Common myeloid progenitor, CD34-positive (primary cell): ENCODE data around the gene GRAP2.

Experiments
- CTCF ChIA-PET: fragments of 350-600 bp; sonication (Branson Sonifier 250); formaldehyde crosslinking; loops from one replicate; lab custom pipeline; 2021; ENCODE audit warnings: antibody characterized with exemption; lab: Charles Lee
- POLR2A ChIA-PET: fragments of 350-600 bp; sonication (Branson Sonifier 250); formaldehyde crosslinking; loops from one replicate; lab custom pipeline; 2021; ENCODE audit warnings: antibody characterized with exemption; lab: Charles Lee
- DNase-seq, 3 donors: peaks; one replicate each; pipeline versions ENCODE4 v3.0.0 to v3.0.0-alpha.2; 2013
- H3K27ac ChIP-seq, 2 experiments: 1 replicate in 1 of 2; 2 replicates in 1 of 2; pipeline ENCODE4 v1.7.0; 2013; ENCODE audit warnings: inconsistent platforms in 2 of 2, low read length in 2 of 2, mild to moderate bottlenecking in 2 of 2, low read depth in 1 of 2, moderate library complexity in 1 of 2; ENCODE audit not compliant: severe bottlenecking in 2 of 2, insufficient read depth in 1 of 2, poor library complexity in 1 of 2
- H3K27me3 ChIP-seq, 5 experiments: replicated peaks in 2 of 5; 1 replicate in 3 of 5; 2 replicates in 2 of 5; pipeline versions ENCODE4 v1.6.1 to v1.7.0; 2013; ENCODE audit warnings: low read length in 4 of 5, mild to moderate bottlenecking in 2 of 5, moderate library complexity in 2 of 5, inconsistent platforms in 1 of 5; ENCODE audit not compliant: insufficient read depth in 5 of 5, control insufficient read depth in 4 of 5
- H3K36me3 ChIP-seq, 4 experiments: 1 replicate in 2 of 4; 2 replicates in 2 of 4; pipeline versions ENCODE4 v1.6.1 to v1.7.0; 2013; ENCODE audit warnings: low read length in 3 of 4, control low read depth in 1 of 4, mild to moderate bottlenecking in 1 of 4; ENCODE audit not compliant: control insufficient read depth in 4 of 4, insufficient read depth in 4 of 4
- H3K4me1 ChIP-seq, 4 experiments: 1 replicate in 3 of 4; 2 replicates in 1 of 4; pipeline versions ENCODE4 v1.6.1 to v1.7.1; 2013; ENCODE audit warnings: low read length in 3 of 4, mild to moderate bottlenecking in 3 of 4, control low read depth in 1 of 4, inconsistent platforms in 1 of 4, moderate library complexity in 1 of 4; ENCODE audit not compliant: control insufficient read depth in 4 of 4, insufficient read depth in 4 of 4; ENCODE audit errors: control extremely low read depth in 1 of 4
- H3K4me3 ChIP-seq, 7 experiments: 1 replicate in 4 of 7; 2 replicates in 3 of 7; pipeline versions ENCODE4 v1.5.1 to v1.7.0; 2013; ENCODE audit warnings: mild to moderate bottlenecking in 7 of 7, low read length in 6 of 7, moderate library complexity in 6 of 7, inconsistent platforms in 2 of 7, low read depth in 2 of 7, control low read depth in 1 of 7; ENCODE audit not compliant: insufficient read depth in 4 of 7, control insufficient read depth in 1 of 7; ENCODE audit errors: extremely low read depth in 1 of 7
- H3K9me3 ChIP-seq, 5 experiments: 1 replicate in 4 of 5; 2 replicates in 1 of 5; pipeline versions ENCODE4 v1.6.1 to v1.7.1; 2013; ENCODE audit warnings: low read length in 4 of 5, mild to moderate bottlenecking in 2 of 5, inconsistent platforms in 1 of 5, low read depth in 1 of 5, moderate library complexity in 1 of 5; ENCODE audit not compliant: control insufficient read depth in 4 of 5, insufficient read depth in 2 of 5; ENCODE audit errors: control extremely low read depth in 1 of 5
- WGBS: methylation state at CpG from one replicate; pipeline ENCODE4 v1.1.5; 2013; ENCODE audit not compliant: insufficient coverage; 5-methylcytosine and 5-hydroxymethylcytosine counted together

Gene GRAP2

DNA sequence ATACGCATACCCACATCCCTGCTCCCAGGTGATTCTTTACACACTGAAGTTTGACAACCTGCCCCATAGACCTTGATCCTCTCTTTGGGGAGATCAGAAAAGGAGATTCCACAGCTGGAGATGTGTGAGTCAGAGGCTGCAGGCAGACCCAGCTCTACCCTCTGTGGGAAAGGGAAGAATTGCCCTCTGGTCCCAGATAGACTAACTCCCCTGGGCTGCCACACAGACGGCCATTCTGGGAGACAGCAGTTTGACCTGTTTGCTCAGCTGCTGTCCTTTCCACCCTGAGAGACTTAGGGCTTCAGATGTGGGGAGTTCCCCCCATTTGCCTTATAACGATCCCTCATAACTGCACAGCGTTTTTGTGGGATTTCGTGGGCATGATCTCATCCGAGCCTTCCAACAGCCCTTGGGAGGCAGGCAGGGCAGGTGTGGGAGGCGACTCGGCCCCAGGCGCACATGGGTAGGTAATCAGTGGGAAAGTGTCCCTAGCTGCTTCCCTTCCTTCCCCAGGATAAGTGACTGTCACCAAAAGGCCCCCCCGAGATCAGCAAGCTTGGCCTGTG, 107.9 kb downstream of the GRAP2 start:
- DNase-seq: no peak
- Histone ChIP-seq H3K27me3 (peaks cover 0 to 69% (median 25%) of the 10 kb centered on the region in 5 experiments), H3K27ac (no peak overlapping the region), H3K36me3 (no peaks in the 10 kb centered on the region), H3K9me3 (no peaks in the 10 kb centered on the region), H3K4me3 (no peak overlapping the region), H3K4me1 (no peaks in the 10 kb centered on the region)
- 82% methylated on average over 3 of the region's 10 CpGs for WGBS
- CTCF ChIA-PET: interaction anchor here (1.2 to 3.7 kb wide), 4 partner anchors 8 to 26 kb away, joined by 3 to 19 read pairs (median 4); no protein-coding TSS in a partner anchor
- POLR2A ChIA-PET: interaction anchor here (1.1 to 1.6 kb wide), 2 partner anchors 15 to 16 kb away, joined by 4 read pairs; no protein-coding TSS in a partner anchor

DNA sequence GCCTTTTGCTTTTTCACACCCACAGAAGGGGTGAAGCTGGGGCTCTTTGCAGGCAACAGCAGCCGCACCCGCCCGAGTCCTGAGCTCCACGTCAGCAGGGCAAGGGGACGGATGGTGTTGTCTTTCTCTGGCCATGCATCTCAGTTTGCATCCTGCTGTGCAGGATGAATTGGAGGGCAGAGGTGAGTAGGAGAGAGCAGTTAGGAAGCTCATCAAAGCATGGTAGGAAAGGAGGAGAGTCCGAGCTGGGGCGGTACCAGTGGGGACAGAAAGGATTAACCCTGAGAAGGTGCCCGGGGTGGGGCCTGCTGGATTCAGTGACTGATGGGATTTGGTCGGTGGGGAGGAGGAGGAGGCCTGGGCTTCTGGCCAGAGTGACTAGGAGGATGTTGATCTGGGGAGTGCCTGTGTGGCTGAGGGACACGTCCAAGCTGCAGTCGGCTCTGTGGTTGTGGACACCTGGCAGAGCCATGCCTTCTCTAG, 108.4 kb downstream of the GRAP2 start:
- ChIA-PET CTCF (interaction anchor here (1.2 to 3.7 kb wide), 4 partner anchors 9 to 26 kb away, joined by 3 to 19 read pairs (median 4); no protein-coding TSS in a partner anchor), POLR2A (interaction anchor here (1.1 to 1.6 kb wide), 2 partner anchors 15 kb away, joined by 4 read pairs; no protein-coding TSS in a partner anchor)
- Histone ChIP-seq H3K27ac (no peak overlapping the region), H3K4me3 (no peak overlapping the region), H3K4me1 (no peaks in the 10 kb centered on the region), H3K9me3 (no peaks in the 10 kb centered on the region), H3K27me3 (peaks cover 0 to 67% (median 25%) of the 10 kb centered on the region in 5 experiments), H3K36me3 (no peaks in the 10 kb centered on the region)
- 28% methylated on average over 10 of the region's 11 CpGs for WGBS
- DNase-seq: no peak

DNA sequence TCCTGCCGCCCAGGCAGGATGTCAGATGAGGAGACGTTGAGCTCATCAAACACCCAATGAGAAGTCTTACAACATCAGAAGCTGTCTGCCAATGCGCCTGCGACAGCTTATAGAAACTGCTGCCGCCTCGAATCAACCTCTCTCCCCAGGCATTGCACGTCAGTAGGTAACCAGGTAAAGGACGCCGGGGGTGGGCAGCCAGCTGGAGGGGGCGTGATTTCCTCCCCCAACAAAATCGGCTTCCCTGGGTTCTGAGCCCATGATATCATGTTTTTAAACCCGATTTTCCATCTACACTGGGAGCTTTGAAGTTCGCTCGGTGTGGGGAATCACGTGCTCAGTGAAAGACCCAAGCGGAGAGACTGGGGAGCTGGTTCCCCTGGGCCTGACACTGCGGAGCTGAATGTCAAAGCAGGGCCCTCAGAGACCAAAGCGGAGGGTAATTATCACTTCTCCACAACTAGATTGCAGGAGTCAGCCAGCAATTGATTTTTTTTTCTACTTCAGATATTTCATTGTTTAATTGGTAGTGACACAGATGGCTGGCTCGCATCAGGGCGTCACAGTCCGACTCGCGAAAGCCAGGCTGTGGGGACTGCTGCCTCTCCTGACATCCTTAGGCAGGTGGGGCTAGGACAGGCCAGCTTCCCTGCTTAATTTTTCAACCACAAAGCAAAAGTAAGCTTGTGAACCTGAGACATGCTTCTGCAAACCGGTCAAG, 109.2 kb downstream of the GRAP2 start:
- H3K4me3 ChIP-seq: no peak overlapping the region
- DNase-seq: no peak
- POLR2A ChIA-PET: interaction anchor here (1.1 to 1.6 kb wide), 2 partner anchors 15 to 16 kb away, joined by 4 read pairs; no protein-coding TSS in a partner anchor

DNA sequence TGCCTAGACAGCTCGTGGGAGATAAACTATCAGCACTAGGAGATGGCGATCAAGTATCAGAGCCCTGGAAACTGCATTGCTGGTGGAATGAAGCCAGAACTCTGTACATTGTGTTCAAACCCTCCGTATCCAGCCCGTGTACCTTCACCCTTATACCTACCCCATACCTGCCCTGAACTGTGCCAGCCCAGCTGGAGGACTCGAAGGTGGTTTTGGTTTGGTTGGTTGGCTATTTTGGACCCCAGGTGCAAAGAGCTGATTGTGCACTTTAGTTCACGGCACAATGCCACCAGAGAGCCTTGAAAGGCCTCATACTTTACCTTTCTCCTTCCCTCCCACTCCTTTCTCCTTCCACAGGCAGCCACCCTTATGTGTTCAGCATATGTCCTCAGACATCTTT, 109.9 kb downstream of the GRAP2 start:
- no peaks in the 10 kb centered on the region for H3K4me1 ChIP-seq
- no peak overlapping the region for H3K27ac ChIP-seq
- H3K9me3 ChIP-seq: no peaks in the 10 kb centered on the region
- ChIA-PET CTCF (interaction anchor here (1.2 to 3.7 kb wide), 2 partner anchors 14 to 16 kb away, joined by 3 to 19 read pairs; no protein-coding TSS in a partner anchor), POLR2A (interaction anchor here (0.6 to 1.6 kb wide), 2 partner anchors 17 to 115 kb away, joined by 4 read pairs; no protein-coding TSS in a partner anchor)
- H3K4me3 ChIP-seq: no peak overlapping the region
- H3K36me3 ChIP-seq: no peaks in the 10 kb centered on the region
- WGBS: 100% methylated on average over 1 of the region's 6 CpGs
- H3K27me3 ChIP-seq: peaks cover 0 to 59% (median 25%) of the 10 kb centered on the region in 5 experiments
- DNase-seq: no peak

More for the DNA sequence above, 109.2 kb downstream of the GRAP2 start:
- Histone ChIP-seq H3K9me3 (no peaks in the 10 kb centered on the region), H3K36me3 (no peaks in the 10 kb centered on the region), H3K27me3 (peaks cover 0 to 62% (median 26%) of the 10 kb centered on the region in 5 experiments), H3K4me1 (no peaks in the 10 kb centered on the region), H3K27ac (no peak overlapping the region)
- WGBS: 43% methylated on average over 23 of the region's 24 CpGs
- CTCF ChIA-PET: interaction anchor here (1.2 to 3.7 kb wide), 4 partner anchors 10 to 25 kb away, joined by 3 to 19 read pairs (median 4); no protein-coding TSS in a partner anchor

DNA sequence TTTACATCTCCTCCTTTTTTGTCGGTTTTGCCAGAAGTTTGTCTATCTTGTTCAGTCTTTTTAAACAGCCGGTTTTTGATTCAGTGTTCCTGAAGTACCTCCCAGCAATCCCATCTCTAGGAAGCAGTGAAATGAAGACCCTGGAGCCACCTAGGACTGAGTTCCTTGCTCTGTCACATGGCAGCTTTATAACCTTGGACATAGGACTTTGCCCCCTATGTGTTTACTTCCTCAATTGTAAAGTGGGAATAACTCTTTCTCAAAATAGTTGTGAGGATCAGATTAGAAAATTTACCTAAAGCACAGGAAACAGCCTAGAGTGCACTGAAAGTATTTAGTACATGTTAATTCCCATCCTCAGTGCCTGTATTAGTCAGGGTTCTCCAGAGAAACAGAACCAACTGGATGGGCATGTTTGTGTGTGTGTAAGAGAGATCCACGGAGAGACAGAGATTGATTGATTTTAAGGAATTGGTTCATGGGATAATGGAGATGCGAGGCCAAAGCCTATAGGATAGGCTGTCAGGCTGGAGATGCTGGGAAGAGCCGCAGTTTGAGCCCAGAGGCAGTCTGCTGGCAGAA, 113.9 kb downstream of the GRAP2 start:
- CTCF ChIA-PET: no interaction called here
- 100% methylated on average over 4 of the region's 5 CpGs for whole genome bisulfite sequencing
- peaks cover 0 to 27% (median 19%) of the 10 kb centered on the region in 5 experiments for H3K27me3 ChIP-seq

DNA sequence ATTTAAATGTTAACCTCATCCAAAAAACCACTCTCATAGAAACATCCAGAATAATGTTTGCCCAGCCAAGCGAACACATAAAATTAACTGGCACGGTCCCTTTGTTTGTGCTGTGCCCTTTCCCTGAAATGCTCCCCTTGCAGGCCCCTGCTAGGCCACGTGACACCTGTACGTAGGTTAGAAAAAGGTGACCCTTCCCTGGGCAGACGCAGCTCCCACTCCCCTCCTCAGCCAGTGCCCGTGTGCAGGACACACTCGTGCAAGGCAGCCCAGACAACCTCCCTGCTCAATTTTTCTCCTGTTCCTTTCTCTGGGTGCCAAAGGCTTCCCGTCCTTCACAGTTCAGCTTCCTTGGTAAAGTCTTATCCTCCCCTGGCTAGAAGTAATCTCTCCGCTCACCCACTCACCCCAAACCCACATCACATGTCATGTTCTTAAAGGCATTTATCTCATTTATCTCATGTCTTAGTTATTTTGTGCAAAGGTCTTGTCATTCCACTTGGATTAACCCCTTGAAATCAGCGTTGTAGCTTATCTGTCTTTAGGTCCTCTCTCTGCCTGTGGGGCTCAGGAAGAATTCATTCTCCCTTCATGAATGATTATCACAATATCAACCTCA, 114.6 kb downstream of the GRAP2 start:
- ChIA-PET CTCF (no interaction called here), POLR2A (no interaction called here)
- no peaks in the 10 kb centered on the region for H3K9me3 ChIP-seq
- no peaks in the 10 kb centered on the region for H3K36me3 ChIP-seq
- no peak overlapping the region for H3K4me3 ChIP-seq
- no peaks in the 10 kb centered on the region for H3K4me1 ChIP-seq
- 96% methylated on average over 7 of the region's 10 CpGs for WGBS
- no peak overlapping the region for H3K27ac ChIP-seq
- DNase-seq: no peak
- H3K27me3 ChIP-seq: peaks cover 0 to 20% (median 13%) of the 10 kb centered on the region in 5 experiments

More for the DNA sequence above, 113.9 kb downstream of the GRAP2 start:
- POLR2A ChIA-PET: no interaction called here
- Histone ChIP-seq H3K4me3 (no peak overlapping the region), H3K27ac (no peak overlapping the region), H3K9me3 (no peaks in the 10 kb centered on the region), H3K4me1 (no peaks in the 10 kb centered on the region), H3K36me3 (no peaks in the 10 kb centered on the region)
- no peak for DNase-seq
